ENCODE data around the gene MS4A3.
"Not testable (repeated sequence)": the region's sequence is repeated elsewhere in the genome, so short reads cannot be mapped to it uniquely, and the experiment has no call there.

DNA sequence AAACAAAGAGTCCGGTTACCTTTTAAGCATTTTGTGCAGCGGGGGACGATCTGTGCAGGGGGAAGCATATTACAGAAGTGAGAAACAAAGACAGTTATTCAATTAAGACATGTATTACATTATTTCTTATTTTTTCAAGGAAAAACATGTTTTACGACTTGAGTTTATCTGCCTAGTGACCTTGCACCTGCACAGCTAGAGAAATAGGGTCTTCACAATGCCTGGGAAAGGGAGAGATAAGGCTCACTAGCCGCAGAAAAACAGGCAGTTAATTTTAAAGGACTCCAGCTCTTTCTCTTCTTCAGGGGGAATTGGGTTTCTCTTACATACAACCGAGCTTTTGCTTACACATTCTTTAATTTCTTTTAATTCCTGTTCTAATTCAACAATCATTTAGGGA is 15.2 kb downstream of the MS4A3 start:
- TF ChIP-seq, protein P1, sequence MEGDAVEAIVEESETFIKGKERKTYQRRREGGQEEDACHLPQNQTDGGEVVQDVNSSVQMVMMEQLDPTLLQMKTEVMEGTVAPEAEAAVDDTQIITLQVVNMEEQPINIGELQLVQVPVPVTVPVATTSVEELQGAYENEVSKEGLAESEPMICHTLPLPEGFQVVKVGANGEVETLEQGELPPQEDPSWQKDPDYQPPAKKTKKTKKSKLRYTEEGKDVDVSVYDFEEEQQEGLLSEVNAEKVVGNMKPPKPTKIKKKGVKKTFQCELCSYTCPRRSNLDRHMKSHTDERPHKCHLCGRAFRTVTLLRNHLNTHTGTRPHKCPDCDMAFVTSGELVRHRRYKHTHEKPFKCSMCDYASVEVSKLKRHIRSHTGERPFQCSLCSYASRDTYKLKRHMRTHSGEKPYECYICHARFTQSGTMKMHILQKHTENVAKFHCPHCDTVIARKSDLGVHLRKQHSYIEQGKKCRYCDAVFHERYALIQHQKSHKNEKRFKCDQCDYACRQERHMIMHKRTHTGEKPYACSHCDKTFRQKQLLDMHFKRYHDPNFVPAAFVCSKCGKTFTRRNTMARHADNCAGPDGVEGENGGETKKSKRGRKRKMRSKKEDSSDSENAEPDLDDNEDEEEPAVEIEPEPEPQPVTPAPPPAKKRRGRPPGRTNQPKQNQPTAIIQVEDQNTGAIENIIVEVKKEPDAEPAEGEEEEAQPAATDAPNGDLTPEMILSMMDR (IDR thresholded peaks at IDR 0.05), result not testable (repeated sequence)
- TF ChIP-seq ZFX (IDR thresholded peaks at IDR 0.05; ENCODE audit: borderline replicate concordance), result not testable (repeated sequence)
